ENCODE measurements around the gene ECE1.
A peak's percentile ranks its signal among the peaks of the same experiment; 100 is the strongest.

ECE1 gene

DNA sequence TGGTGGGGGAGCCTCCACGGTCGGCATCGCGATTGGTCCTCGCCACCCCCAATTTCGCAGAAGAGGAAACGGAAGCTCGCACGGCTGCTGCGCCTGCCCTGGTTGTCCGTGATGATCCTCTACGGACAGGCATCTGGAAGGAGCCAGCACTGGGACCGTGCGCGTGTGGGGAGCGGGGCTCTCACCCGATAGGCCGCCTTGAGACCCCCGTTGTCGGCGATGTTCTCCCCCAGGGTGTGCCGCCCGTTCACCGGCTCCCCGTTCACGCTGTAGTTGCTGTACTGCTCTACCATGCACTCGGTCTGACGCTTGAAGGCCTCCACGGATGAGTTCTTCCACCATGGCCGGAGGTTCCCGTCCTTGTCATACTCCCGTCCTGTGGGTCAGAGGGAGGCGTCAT lies 65.2 kb downstream of the ECE1 start:
- H3K27me3 ChIP-seq (replicated peaks) = no peaks in the 10 kb centered on the region
- DNase-seq = no peak
- no peak for TF ChIP-seq CTCF (IDR thresholded peaks at IDR 0.05; ENCODE audit: low read depth, low read length, missing control alignments)
- no peak overlapping the region for H3K27ac ChIP-seq
- H3K4me3 ChIP-seq (ENCODE audit: low read depth, low read length) = no peak overlapping the region
- in situ Hi-C loops (cut with HindIII; ENCODE audit: low pct_ligation_motif_present, low sequenced_read_pairs) = no loop called here
- H3K36me3 ChIP-seq (replicated peaks) = peaks cover 66% of the 10 kb centered on the region

DNA sequence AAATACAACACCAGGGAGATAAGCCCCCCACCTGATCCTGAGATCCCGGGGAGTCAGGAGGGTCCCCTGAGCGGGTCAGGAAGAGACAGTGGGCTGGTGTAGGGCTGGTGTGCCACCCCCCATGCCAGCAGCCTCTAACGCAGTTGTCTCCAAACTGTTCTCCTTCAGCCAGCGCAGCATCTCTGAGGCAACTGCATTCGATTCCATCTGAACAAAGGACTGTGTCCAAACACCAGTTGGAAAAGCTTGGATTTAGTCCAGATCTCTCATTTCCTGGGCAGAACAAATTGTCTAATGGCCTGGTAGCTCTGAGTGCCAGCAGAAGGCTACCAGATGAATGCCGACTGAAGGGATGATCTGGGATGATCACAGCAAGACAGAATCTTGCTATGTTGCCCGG lies 69.4 kb downstream of the ECE1 start:
- Histone ChIP-seq H3K4me3 (ENCODE audit: low read depth, low read length) (no peak overlapping the region), H3K27ac (no peak overlapping the region), H3K36me3 (replicated peaks) (peaks cover 71% of the 10 kb centered on the region), H3K27me3 (replicated peaks) (no peaks in the 10 kb centered on the region)
- no peak for TF ChIP-seq CTCF (IDR thresholded peaks at IDR 0.05; ENCODE audit: low read depth, low read length, missing control alignments)
- no peak for DNase-seq
- in situ Hi-C loops (cut with HindIII; ENCODE audit: low pct_ligation_motif_present, low sequenced_read_pairs) = no loop called here

GRCh38 chr1:21219674-21220073 lies 70.6 kb downstream of the ECE1 start:
- peaks cover 62% of the 10 kb centered on the region for H3K36me3 ChIP-seq (replicated peaks)
- H3K27ac ChIP-seq = no peak overlapping the region
- H3K27me3 ChIP-seq (replicated peaks) = no peaks in the 10 kb centered on the region
- TF ChIP-seq CTCF (IDR thresholded peaks at IDR 0.05; ENCODE audit: low read depth, low read length, missing control alignments) = no peak
- no peak for DNase-seq
- H3K4me3 ChIP-seq (ENCODE audit: low read depth, low read length) = no peak overlapping the region
- in situ Hi-C loops (cut with HindIII; ENCODE audit: low pct_ligation_motif_present, low sequenced_read_pairs) = no loop called here

GRCh38 chr1:21217812-21218596 lies 72.3 kb downstream of the ECE1 start:
- peaks cover 47% of the 10 kb centered on the region for H3K36me3 ChIP-seq (replicated peaks)
- peak; percentile 74 for TF ChIP-seq CTCF (IDR thresholded peaks at IDR 0.05; ENCODE audit: low read depth, low read length, missing control alignments)
- peak; percentile 51 for DNase-seq

GRCh38 chr1:21216835-21217811 lies 73.1 kb downstream of the ECE1 start:
- in situ Hi-C loops (cut with HindIII; ENCODE audit: low pct_ligation_motif_present, low sequenced_read_pairs) = no loop called here
- Histone ChIP-seq H3K27ac (no peak overlapping the region), H3K4me3 (ENCODE audit: low read depth, low read length) (no peak overlapping the region), H3K36me3 (replicated peaks) (peaks cover 41% of the 10 kb centered on the region), H3K27me3 (replicated peaks) (no peaks in the 10 kb centered on the region)
- TF ChIP-seq CTCF (IDR thresholded peaks at IDR 0.05; ENCODE audit: low read depth, low read length, missing control alignments) = peak; percentile 88
- peak; percentile 29 for DNase-seq

More at GRCh38 chr1:21217812-21218596, 72.3 kb downstream of the ECE1 start:
- in situ Hi-C loops (cut with HindIII; ENCODE audit: low pct_ligation_motif_present, low sequenced_read_pairs) = no loop called here
- Histone ChIP-seq H3K4me3 (ENCODE audit: low read depth, low read length) (no peak overlapping the region), H3K27me3 (replicated peaks) (no peaks in the 10 kb centered on the region), H3K27ac (no peak overlapping the region)

Measured in brain microvascular endothelial cell (primary cell).